ENCODE results near the gene IL19. TPM values are rescaled to one million over a fixed set of nuclear protein-coding genes. Genes with fewer than 3 reads are reported as not detected.

The IL19 gene
- total and polyA plus RNA-seq, 4 donors, result not detected

DNA sequence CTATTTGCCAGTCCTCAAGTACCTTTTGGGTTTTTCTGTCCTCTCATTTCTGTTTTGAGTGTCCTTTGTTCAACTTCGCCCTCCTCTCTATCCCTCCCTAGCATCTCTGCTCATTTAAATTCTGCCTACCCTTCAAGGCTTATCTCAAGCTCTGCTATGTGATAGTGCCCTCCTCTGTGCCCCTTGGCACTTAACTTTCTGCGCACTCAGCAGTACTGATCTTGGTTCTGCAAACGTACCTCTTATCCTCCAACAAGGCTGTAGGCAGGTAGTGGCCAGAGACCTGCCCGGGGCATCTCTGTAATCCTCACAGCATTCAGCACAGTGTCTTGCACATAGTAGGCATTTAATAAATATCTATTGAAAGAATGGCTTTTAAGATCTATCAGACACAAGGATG lies 89.6 kb downstream of the IL19 start:
- H3K27ac ChIP-seq (ENCODE audit: low read depth in 1 of 2, low read length in 2 of 2), result no peak overlapping the region
- no peak for DNase-seq (ENCODE audit: low spot score)
- H3K9ac ChIP-seq (ENCODE audit: low read depth in 1 of 2, low read length in 2 of 2), result no peak overlapping the region
- no peaks in the 10 kb centered on the region for H3K9me3 ChIP-seq (ENCODE audit: control insufficient read depth in 4 of 4, low read length in 3 of 4)
- no peak for TF ChIP-seq JUND (IDR thresholded peaks at IDR 0.05)
- no peak for TF ChIP-seq FOXA1 (IDR thresholded peaks at IDR 0.05)
- no peak for TF ChIP-seq EGR1 (IDR thresholded peaks at IDR 0.05; ENCODE audit: low read depth in 2 of 2)
- TF ChIP-seq, protein P1, sequence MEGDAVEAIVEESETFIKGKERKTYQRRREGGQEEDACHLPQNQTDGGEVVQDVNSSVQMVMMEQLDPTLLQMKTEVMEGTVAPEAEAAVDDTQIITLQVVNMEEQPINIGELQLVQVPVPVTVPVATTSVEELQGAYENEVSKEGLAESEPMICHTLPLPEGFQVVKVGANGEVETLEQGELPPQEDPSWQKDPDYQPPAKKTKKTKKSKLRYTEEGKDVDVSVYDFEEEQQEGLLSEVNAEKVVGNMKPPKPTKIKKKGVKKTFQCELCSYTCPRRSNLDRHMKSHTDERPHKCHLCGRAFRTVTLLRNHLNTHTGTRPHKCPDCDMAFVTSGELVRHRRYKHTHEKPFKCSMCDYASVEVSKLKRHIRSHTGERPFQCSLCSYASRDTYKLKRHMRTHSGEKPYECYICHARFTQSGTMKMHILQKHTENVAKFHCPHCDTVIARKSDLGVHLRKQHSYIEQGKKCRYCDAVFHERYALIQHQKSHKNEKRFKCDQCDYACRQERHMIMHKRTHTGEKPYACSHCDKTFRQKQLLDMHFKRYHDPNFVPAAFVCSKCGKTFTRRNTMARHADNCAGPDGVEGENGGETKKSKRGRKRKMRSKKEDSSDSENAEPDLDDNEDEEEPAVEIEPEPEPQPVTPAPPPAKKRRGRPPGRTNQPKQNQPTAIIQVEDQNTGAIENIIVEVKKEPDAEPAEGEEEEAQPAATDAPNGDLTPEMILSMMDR (IDR thresholded peaks at IDR 0.05; ENCODE audit: low read depth, low read length, missing input control), result no peak
- no peak for TF ChIP-seq YY1 (IDR thresholded peaks at IDR 0.05)
- TF ChIP-seq, protein P2, sequence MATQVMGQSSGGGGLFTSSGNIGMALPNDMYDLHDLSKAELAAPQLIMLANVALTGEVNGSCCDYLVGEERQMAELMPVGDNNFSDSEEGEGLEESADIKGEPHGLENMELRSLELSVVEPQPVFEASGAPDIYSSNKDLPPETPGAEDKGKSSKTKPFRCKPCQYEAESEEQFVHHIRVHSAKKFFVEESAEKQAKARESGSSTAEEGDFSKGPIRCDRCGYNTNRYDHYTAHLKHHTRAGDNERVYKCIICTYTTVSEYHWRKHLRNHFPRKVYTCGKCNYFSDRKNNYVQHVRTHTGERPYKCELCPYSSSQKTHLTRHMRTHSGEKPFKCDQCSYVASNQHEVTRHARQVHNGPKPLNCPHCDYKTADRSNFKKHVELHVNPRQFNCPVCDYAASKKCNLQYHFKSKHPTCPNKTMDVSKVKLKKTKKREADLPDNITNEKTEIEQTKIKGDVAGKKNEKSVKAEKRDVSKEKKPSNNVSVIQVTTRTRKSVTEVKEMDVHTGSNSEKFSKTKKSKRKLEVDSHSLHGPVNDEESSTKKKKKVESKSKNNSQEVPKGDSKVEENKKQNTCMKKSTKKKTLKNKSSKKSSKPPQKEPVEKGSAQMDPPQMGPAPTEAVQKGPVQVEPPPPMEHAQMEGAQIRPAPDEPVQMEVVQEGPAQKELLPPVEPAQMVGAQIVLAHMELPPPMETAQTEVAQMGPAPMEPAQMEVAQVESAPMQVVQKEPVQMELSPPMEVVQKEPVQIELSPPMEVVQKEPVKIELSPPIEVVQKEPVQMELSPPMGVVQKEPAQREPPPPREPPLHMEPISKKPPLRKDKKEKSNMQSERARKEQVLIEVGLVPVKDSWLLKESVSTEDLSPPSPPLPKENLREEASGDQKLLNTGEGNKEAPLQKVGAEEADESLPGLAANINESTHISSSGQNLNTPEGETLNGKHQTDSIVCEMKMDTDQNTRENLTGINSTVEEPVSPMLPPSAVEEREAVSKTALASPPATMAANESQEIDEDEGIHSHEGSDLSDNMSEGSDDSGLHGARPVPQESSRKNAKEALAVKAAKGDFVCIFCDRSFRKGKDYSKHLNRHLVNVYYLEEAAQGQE (IDR thresholded peaks at IDR 0.05), result no peak
- TF ChIP-seq RXRA (IDR thresholded peaks at IDR 0.05), result no peak
- TF ChIP-seq, protein P3, sequence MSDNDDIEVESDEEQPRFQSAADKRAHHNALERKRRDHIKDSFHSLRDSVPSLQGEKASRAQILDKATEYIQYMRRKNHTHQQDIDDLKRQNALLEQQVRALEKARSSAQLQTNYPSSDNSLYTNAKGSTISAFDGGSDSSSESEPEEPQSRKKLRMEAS (IDR thresholded peaks at IDR 0.05), result no peak
- TF ChIP-seq, protein P4, sequence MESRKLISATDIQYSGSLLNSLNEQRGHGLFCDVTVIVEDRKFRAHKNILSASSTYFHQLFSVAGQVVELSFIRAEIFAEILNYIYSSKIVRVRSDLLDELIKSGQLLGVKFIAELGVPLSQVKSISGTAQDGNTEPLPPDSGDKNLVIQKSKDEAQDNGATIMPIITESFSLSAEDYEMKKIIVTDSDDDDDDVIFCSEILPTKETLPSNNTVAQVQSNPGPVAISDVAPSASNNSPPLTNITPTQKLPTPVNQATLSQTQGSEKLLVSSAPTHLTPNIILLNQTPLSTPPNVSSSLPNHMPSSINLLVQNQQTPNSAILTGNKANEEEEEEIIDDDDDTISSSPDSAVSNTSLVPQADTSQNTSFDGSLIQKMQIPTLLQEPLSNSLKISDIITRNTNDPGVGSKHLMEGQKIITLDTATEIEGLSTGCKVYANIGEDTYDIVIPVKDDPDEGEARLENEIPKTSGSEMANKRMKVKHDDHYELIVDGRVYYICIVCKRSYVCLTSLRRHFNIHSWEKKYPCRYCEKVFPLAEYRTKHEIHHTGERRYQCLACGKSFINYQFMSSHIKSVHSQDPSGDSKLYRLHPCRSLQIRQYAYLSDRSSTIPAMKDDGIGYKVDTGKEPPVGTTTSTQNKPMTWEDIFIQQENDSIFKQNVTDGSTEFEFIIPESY (IDR thresholded peaks at IDR 0.05), result no peak
- TF ChIP-seq FOXA2 (IDR thresholded peaks at IDR 0.05), result no peak
- TF ChIP-seq, protein P5, sequence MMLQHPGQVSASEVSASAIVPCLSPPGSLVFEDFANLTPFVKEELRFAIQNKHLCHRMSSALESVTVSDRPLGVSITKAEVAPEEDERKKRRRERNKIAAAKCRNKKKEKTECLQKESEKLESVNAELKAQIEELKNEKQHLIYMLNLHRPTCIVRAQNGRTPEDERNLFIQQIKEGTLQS (IDR thresholded peaks at IDR 0.05), result no peak
- no peak for TF ChIP-seq GABPA (IDR thresholded peaks at IDR 0.05 in 1 of 2, conservative IDR thresholded peaks at IDR 0.05 in 1 of 2)
- no peak for TF ChIP-seq HNF4A (conservative IDR thresholded peaks at IDR 0.05)
- H3K36me3 ChIP-seq (ENCODE audit: control insufficient read depth in 4 of 4, insufficient read depth in 3 of 4, low read depth in 1 of 4, low read length in 3 of 4), result no peaks in the 10 kb centered on the region
- H3K4me3 ChIP-seq (ENCODE audit: low read depth in 1 of 3, low read length in 3 of 3), result no peak overlapping the region
- peaks cover 0 to 4% (median 3%) of the 10 kb centered on the region in 4 donors for H3K4me1 ChIP-seq (ENCODE audit: control insufficient read depth in 4 of 4, insufficient read depth in 4 of 4, low read length in 3 of 4)
- 79% methylated on average over 4 of the region's 4 CpGs for WGBS
- H3K27me3 ChIP-seq (ENCODE audit: control insufficient read depth in 4 of 4, insufficient read depth in 4 of 4, low read length in 3 of 4), result peaks cover 0 to 3% (median 0%) of the 10 kb centered on the region in 4 donors

DNA sequence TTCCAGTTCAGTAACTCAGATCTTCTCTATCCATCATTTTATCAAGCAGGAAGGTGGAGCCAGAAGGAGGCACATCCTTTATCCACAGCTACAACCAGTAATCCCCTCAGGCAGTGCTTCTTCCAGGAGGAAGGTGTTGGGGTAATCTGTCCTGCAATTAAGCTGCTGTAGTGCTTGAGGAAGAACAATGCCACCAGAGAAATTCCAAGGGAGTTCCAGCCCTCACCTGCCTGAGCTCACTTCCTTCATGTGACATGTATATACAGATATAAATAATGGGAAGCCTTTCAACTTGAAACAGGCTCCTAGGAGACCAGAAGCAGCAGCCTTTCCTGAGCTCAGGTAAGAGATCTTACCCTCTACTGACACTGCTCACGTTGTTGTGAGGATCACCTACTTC lies 92.7 kb downstream of the IL19 start:
- Histone ChIP-seq H3K27ac (ENCODE audit: low read depth in 1 of 2, low read length in 2 of 2) (no peak overlapping the region), H3K9me3 (ENCODE audit: control insufficient read depth in 4 of 4, low read length in 3 of 4) (no peaks in the 10 kb centered on the region), H3K9ac (ENCODE audit: low read depth in 1 of 2, low read length in 2 of 2) (no peak overlapping the region), H3K4me1 (ENCODE audit: control insufficient read depth in 4 of 4, insufficient read depth in 4 of 4, low read length in 3 of 4) (peaks cover 0 to 8% (median 4%) of the 10 kb centered on the region in 4 donors), H3K4me3 (ENCODE audit: low read depth in 1 of 3, low read length in 3 of 3) (no peak overlapping the region), H3K27me3 (ENCODE audit: control insufficient read depth in 4 of 4, insufficient read depth in 4 of 4, low read length in 3 of 4) (peaks cover 0 to 3% (median 0%) of the 10 kb centered on the region in 4 donors), H3K36me3 (ENCODE audit: control insufficient read depth in 4 of 4, insufficient read depth in 3 of 4, low read depth in 1 of 4, low read length in 3 of 4) (no peaks in the 10 kb centered on the region)
- no peak for DNase-seq (ENCODE audit: low spot score)
- 47% methylated on average over 1 of the region's 1 CpG for WGBS
- TF ChIP-seq RAD21 (IDR thresholded peaks at IDR 0.05) (no peak), JUND (IDR thresholded peaks at IDR 0.05) (no peak), GABPA (IDR thresholded peaks at IDR 0.05 in 1 of 2, conservative IDR thresholded peaks at IDR 0.05 in 1 of 2) (no peak), HNF4G (IDR thresholded peaks at IDR 0.05) (no peak), EGR1 (IDR thresholded peaks at IDR 0.05; ENCODE audit: low read depth in 2 of 2) (no peak), SP1 (IDR thresholded peaks at IDR 0.05) (no peak)
- TF ChIP-seq, protein P1 (IDR thresholded peaks at IDR 0.05; ENCODE audit: low read depth, low read length, missing input control), result no peak
- TF ChIP-seq, protein P4 (IDR thresholded peaks at IDR 0.05), result no peak
- TF ChIP-seq, protein P5 (IDR thresholded peaks at IDR 0.05), result no peak

Data from liver (tissue), 9 donors.